ENCODE results near the gene CDK5. TPM values are rescaled to one million over a fixed set of nuclear protein-coding genes. Genes with fewer than 3 reads are reported as not detected.

Gene CDK5
- total and polyA plus RNA-seq, 9 of the 15 experiments (the other 6 are each of a cell fraction or from before 2014, with no cell fraction given): 3.2 to 38.0 (median 27.5) TPM

DNA sequence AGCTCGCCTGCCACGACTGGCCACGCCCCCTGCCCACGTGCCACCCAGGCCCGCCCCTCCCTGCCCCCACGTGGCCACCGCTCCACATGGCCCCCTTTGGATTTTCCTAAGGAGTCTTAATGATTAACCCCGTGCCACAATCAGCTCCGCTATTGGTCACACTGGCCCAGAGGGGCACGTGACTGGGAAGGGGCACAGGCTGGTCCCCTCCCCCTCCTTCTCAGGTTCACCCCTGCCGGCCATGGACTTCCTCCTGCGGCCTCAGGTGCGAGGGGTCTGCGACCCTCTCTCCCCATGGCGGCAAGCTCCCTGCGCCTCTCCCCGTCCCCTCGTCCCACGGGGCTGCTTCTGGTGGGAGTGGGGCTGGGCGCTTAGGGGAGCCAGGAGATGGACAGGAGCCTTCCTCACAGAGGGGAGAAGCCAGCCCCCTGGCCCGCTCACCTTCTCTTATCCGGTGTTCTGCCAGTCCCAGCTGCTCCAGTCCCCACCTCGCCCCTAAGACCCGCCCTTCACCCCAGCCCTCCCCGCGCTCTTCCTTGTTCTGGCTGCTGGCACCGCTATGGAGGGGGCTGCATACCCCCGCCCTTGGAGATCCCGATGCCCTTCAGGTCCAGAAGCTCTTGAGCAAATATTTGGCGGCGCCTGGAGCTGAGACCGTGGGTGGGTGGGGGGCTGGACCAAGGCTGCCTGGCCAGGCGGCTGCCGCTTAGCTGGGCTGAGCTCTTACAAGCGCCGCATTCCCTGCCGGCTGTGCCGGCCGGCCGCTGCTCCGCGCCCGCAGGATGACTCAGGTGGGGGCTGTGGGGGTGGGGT, 4.9 kb upstream of the CDK5 start (continued):
- TF ChIP-seq ARID4B (CRISPR knock-in tag; IDR thresholded peaks at IDR 0.05) (peak; percentile 96), POLR2G (IDR thresholded peaks at IDR 0.05; ENCODE audit: low read depth, low read length) (peak; percentile 73), ZFP30 (CRISPR knock-in tag; IDR thresholded peaks at IDR 0.05; ENCODE audit: borderline replicate concordance) (no peak), ZNF12 (CRISPR knock-in tag; IDR thresholded peaks at IDR 0.05) (0 out of 2 replicates have a peak, but pooled peaks have one; percentile 49), HDAC1 (IDR thresholded peaks at IDR 0.05) (peak; percentile 85 to 99; a peak in 2 of 4 replicates), ZKSCAN1 (IDR thresholded peaks at IDR 0.05; ENCODE audit: low read depth, low read length) (no peak; the same call in 1 of the 2 replicates), BHLHE40 (IDR thresholded peaks at IDR 0.05; ENCODE audit: low read length) (peak; percentile 87), HBP1 (CRISPR knock-in tag; IDR thresholded peaks at IDR 0.05) (0 out of 2 replicates have a peak, but pooled peaks have one; percentile 4), SMC3 (conservative IDR thresholded peaks at IDR 0.05; ENCODE audit: insufficient read depth, low read depth, low read length) (0 out of 2 replicates have a peak, but pooled peaks have one; percentile 1)
- TF ChIP-seq, protein P1, sequence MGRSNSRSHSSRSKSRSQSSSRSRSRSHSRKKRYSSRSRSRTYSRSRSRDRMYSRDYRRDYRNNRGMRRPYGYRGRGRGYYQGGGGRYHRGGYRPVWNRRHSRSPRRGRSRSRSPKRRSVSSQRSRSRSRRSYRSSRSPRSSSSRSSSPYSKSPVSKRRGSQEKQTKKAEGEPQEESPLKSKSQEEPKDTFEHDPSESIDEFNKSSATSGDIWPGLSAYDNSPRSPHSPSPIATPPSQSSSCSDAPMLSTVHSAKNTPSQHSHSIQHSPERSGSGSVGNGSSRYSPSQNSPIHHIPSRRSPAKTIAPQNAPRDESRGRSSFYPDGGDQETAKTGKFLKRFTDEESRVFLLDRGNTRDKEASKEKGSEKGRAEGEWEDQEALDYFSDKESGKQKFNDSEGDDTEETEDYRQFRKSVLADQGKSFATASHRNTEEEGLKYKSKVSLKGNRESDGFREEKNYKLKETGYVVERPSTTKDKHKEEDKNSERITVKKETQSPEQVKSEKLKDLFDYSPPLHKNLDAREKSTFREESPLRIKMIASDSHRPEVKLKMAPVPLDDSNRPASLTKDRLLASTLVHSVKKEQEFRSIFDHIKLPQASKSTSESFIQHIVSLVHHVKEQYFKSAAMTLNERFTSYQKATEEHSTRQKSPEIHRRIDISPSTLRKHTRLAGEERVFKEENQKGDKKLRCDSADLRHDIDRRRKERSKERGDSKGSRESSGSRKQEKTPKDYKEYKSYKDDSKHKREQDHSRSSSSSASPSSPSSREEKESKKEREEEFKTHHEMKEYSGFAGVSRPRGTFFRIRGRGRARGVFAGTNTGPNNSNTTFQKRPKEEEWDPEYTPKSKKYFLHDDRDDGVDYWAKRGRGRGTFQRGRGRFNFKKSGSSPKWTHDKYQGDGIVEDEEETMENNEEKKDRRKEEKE (IDR thresholded peaks at IDR 0.05; ENCODE audit: borderline replicate concordance in 1 of 2, control insufficient read depth in 1 of 2, low read depth in 2 of 2, low read length in 1 of 2): no peak
- TF ChIP-seq, protein P2, sequence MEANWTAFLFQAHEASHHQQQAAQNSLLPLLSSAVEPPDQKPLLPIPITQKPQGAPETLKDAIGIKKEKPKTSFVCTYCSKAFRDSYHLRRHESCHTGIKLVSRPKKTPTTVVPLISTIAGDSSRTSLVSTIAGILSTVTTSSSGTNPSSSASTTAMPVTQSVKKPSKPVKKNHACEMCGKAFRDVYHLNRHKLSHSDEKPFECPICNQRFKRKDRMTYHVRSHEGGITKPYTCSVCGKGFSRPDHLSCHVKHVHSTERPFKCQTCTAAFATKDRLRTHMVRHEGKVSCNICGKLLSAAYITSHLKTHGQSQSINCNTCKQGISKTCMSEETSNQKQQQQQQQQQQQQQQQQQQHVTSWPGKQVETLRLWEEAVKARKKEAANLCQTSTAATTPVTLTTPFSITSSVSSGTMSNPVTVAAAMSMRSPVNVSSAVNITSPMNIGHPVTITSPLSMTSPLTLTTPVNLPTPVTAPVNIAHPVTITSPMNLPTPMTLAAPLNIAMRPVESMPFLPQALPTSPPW (CRISPR knock-in tag; IDR thresholded peaks at IDR 0.05): peak; percentile 90; the same call in 1 of the 2 replicates
- TF ChIP-seq, protein P3, sequence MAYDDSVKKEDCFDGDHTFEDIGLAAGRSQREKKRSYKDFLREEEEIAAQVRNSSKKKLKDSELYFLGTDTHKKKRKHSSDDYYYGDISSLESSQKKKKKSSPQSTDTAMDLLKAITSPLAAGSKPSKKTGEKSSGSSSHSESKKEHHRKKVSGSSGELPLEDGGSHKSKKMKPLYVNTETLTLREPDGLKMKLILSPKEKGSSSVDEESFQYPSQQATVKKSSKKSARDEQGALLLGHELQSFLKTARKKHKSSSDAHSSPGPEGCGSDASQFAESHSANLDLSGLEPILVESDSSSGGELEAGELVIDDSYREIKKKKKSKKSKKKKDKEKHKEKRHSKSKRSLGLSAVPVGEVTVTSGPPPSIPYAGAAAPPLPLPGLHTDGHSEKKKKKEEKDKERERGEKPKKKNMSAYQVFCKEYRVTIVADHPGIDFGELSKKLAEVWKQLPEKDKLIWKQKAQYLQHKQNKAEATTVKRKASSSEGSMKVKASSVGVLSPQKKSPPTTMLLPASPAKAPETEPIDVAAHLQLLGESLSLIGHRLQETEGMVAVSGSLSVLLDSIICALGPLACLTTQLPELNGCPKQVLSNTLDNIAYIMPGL (CRISPR knock-in tag; IDR thresholded peaks at IDR 0.05): peak; percentile 22; the same call in 1 of the 2 replicates

Data from K562 (cell line).